HFFc6 (cell line): ENCODE measurements around the gene SMIM43. TPM values are rescaled to one million over a fixed set of nuclear protein-coding genes. Genes with fewer than 3 reads are reported as not detected.

ENCODE experiments used
- DNase-seq: peaks from one replicate; pipeline ENCODE4 v3.0.0-alpha.2; 2018
- H3K27ac Mint-ChIP-seq: 2 replicates; pipeline ENCODE4 v1.8.0; 2020; ENCODE audit warnings: mild to moderate bottlenecking, mixed read lengths
- H3K27me3 Mint-ChIP-seq: 2 replicates; pipeline ENCODE4 v1.8.0; 2021; ENCODE audit warnings: mild to moderate bottlenecking, moderate library complexity, mixed read lengths; ENCODE audit not compliant: insufficient read depth
- H3K36me3 Mint-ChIP-seq: 2 replicates; pipeline ENCODE4 v1.8.0; 2021; ENCODE audit warnings: low read depth, mixed read lengths
- H3K4me1 Mint-ChIP-seq: 2 replicates; pipeline ENCODE4 v1.8.0; 2020; ENCODE audit warnings: low read depth, mixed read lengths
- H3K4me3 Mint-ChIP-seq: 2 replicates; pipeline ENCODE4 v1.8.0; 2020; ENCODE audit warnings: mild to moderate bottlenecking, moderate library complexity, mixed read lengths
- H3K9me3 Mint-ChIP-seq: 2 replicates; pipeline ENCODE4 v1.8.0; 2020; ENCODE audit warnings: mild to moderate bottlenecking, mixed read lengths
- CTCF ChIP-seq: fragments of 200-600 bp; sonication (generic); IDR thresholded peaks from 2 replicates; pipeline ENCODE4 v1.5.0; 2021; ENCODE audit warnings: antibody characterized with exemption, mild to moderate bottlenecking
- total RNA-seq, 6 experiments: library from RNA; stranded (reverse); fragmentation: NEBNext Ultra II Directional; extraction: Animal tissue kit (Norgen Biotek cat#: 25700); gene quantifications; 2 replicates in 1 of 6; 3 replicates in 5 of 6; pipeline ENCODE4 v1.2.3, GENCODE V29; 2021

The SMIM43 gene
- total RNA-seq, 6 experiments from 2014 or later: 0.35 to 2.2 (median 1.5) TPM

DNA sequence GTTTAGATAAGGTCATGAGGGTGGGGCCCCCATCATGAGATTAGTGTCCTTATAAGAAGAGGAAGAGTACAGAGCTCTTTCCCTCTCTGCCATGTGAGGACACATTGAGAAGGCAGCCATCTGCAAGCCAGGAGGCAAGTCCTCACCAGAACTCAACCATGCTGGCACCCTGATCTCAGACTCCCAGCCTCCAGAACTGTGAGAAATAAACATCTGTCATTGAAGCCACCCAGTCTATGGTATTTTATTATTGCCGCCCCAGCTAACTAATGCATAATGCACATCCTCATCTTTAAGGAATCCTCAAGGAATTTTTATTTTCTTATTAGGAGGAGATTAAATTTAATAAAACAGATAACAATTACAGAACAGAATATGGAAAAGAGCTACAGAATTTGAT, 19.4 kb upstream of the SMIM43 start:
- H3K9me3 Mint-ChIP-seq: peaks cover 14% of the 10 kb centered on the region
- H3K27ac Mint-ChIP-seq: peak overlapping the region; percentile 98
- peaks cover 23% of the 10 kb centered on the region for H3K36me3 Mint-ChIP-seq
- peak; percentile 35 for DNase-seq
- no peak for TF ChIP-seq CTCF
- peaks cover 61% of the 10 kb centered on the region for H3K4me1 Mint-ChIP-seq
- H3K27me3 Mint-ChIP-seq: no peaks in the 10 kb centered on the region; the same call in 1 of the 2 replicates
- H3K4me3 Mint-ChIP-seq: peak overlapping the region; percentile 69

GRCh38 chr4:121783210-121783609, 18.2 kb upstream of the SMIM43 start:
- Mint-ChIP-seq H3K36me3 (peaks cover 22% of the 10 kb centered on the region), H3K27ac (peak overlapping the region; percentile 15; the same call in 1 of the 2 replicates), H3K9me3 (peaks cover 14% of the 10 kb centered on the region), H3K4me1 (peaks cover 53% of the 10 kb centered on the region), H3K4me3 (no peak overlapping the region), H3K27me3 (no peaks in the 10 kb centered on the region)
- no peak for TF ChIP-seq CTCF
- no peak for DNase-seq

- Mint-ChIP-seq H3K27me3 (no peaks in the 10 kb centered on the region), H3K4me1 (peaks cover 39% of the 10 kb centered on the region), H3K27ac (no peak overlapping the region), H3K9me3 (peaks cover 10% of the 10 kb centered on the region), H3K4me3 (no peak overlapping the region), H3K36me3 (peaks cover 15% of the 10 kb centered on the region)
- no peak for DNase-seq
- TF ChIP-seq CTCF: no peak
Measured at GRCh38 chr4:121778991-121779628, 14.1 kb upstream of the SMIM43 start.

DNA sequence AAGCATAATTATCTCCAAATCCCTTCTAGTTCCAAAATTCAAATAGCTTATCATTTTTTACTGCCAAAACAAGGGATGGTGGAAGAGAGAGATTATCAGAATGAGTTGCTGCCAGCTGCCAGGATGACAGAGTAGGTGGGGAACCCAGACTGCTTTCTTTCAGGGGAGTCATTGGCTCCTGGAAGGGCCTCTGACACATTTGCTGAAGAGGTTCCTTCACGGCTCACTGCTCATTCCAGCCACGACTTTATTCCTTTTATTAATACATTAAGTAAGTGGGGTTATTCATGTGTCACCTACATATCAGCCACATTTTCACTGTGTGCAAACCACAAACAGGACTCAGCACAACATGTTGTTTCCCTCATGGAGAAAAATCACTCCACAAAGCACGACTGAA, 12.7 kb upstream of the SMIM43 start:
- H3K27me3 Mint-ChIP-seq: peaks cover 1% of the 10 kb centered on the region; the same call in 1 of the 2 replicates
- H3K9me3 Mint-ChIP-seq: no peaks in the 10 kb centered on the region
- no peak overlapping the region for H3K4me3 Mint-ChIP-seq
- no peak for TF ChIP-seq CTCF
- peaks cover 32% of the 10 kb centered on the region for H3K4me1 Mint-ChIP-seq
- H3K27ac Mint-ChIP-seq: no peak overlapping the region
- H3K36me3 Mint-ChIP-seq: peaks cover 5% of the 10 kb centered on the region; the same call in 1 of the 2 replicates
- no peak for DNase-seq

- Mint-ChIP-seq H3K36me3 (peaks cover 5% of the 10 kb centered on the region; the same call in 1 of the 2 replicates), H3K9me3 (no peaks in the 10 kb centered on the region), H3K4me3 (no peak overlapping the region), H3K27me3 (peaks cover 1% of the 10 kb centered on the region; the same call in 1 of the 2 replicates), H3K4me1 (peaks cover 32% of the 10 kb centered on the region), H3K27ac (peak overlapping the region; percentile 16; the same call in 1 of the 2 replicates)
- no peak for TF ChIP-seq CTCF
- no peak for DNase-seq
Measured at GRCh38 chr4:121776610-121777401, 11.8 kb upstream of the SMIM43 start.
